Nucleus accumbens (tissue), 56 donors: ENCODE measurements around the gene SYCP2L.
"Not testable (repeated sequence)": the region's sequence is repeated elsewhere in the genome, so short reads cannot be mapped to it uniquely, and the experiment has no call there.

Source experiments
- DNase-seq, 56 donors: peaks; one replicate each; lab custom pipeline; 2025; lab: John Stamatoyannopoulos, UW

Gene SYCP2L

GRCh38 chr6:10949579-10950490 lies 63.0 kb downstream of the SYCP2L start:
- no peak for DNase-seq

- DNase-seq: peak in 1 of 56 donors; percentile 3
These were observed 64.9 kb downstream of the SYCP2L start for GRCh38 chr6:10951675-10952282.

- DNase-seq: peak in 43 of 56 donors; percentile 1 to 72 (median 18)
These were observed 67.7 kb downstream of the SYCP2L start for GRCh38 chr6:10954590-10955010.

DNA sequence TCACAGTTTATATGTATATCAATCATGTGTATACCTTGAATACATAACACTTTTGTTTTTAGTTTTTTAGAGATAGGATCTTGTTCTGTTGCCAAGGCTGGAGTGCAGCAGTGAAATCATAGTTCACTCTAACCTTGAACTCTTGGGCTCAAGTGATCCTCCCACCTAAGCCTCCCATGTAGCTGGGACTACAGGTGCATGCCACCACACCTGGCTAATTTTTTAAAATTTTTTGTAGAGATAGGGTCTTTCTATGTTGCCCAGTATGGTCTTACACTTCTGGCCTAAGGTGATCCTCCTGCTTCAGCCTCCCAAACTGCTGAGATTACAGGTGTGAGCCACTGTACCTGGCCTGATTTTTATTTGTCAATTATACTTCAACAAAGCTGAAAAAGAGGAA lies 69.9 kb downstream of the SYCP2L start:
- no peak for DNase-seq

DNA sequence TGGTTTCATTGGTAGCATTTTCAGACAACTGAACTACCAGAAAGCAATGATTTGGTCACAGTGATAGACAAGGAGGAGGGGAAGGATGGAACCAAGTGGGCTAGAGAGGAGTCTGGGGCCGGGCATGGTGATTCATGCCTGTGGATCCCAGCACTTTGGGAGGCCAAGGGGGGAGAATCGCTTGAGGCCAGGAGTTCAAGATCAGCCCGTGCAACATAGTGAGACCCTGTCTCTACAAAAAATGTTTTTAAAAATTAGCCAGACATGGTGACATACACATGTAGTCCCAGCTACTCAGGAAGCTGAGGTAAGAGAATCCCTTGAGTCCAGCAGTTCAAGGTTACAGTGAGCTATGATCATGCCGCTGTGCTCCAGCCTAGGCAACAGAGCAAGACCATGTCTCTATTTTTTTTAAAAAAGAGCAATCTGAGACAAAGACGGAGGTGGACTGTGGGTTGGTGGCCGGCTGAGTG lies 70.6 kb downstream of the SYCP2L start:
- DNase-seq: no peak

GRCh38 chr6:10960171-10960570 lies 73.3 kb downstream of the SYCP2L start:
- DNase-seq: no peak

DNA sequence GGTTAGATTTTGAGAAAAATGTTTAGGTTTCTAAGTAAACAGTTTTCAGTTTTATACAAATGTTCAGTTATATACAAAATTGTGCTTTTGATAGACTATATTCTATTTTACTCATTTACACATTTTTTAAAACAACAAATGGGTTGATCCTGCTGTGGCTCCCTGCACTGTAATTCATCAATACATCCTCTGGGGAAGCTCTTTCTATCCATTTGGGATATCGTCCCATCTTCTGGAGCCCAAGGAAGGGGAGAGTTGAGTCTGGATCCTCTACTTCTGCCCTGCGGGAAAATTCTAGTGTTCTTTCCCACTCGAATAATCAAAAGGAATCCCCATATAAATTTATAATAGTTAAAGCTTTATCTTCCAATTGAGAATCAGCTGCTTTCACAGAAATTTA lies 75.0 kb downstream of the SYCP2L start:
- DNase-seq: no peak

DNA sequence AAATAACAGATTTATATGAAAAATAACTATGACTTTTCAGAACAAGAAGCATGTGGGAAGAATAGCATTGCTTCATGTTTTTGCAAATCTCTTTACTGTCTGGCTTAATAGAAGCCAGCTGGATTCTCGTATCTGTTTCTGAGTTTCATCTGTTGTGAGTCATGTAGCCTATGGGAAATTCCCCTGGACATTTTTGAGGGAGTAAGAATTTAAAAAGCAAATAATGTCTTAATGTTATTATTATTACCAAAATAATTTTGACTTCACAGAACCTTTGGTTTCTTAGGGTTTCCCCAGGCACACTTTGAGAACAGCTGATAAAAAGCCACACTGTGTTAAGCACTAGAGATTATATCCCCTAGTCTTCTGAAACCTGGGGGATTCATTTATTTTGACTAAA lies 75.8 kb downstream of the SYCP2L start:
- no peak for DNase-seq

GRCh38 chr6:10963113-10963512 lies 76.3 kb downstream of the SYCP2L start:
- no peak for DNase-seq

DNA sequence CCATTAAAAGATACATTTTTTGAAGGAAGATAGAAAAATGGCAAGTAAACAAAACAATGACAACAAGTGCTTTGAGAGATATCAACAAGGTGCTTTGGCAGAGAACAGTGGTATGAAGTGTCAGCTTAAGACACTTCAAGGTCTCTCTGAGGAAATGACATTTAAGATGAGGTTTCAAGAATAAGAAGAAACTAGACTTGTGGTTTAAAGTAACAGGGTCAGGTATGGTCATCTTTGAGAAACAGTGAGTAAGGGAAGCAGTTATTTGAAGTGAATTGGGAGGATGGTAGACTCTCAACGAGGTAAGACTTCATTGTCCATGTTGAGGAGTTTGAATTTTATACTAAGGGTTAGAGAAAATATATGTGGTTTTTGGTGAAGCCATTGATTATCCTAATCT lies 77.8 kb downstream of the SYCP2L start:
- no peak for DNase-seq

- DNase-seq: no peak
These were observed 81.9 kb downstream of the SYCP2L start for GRCh38 chr6:10968776-10969175.

DNA sequence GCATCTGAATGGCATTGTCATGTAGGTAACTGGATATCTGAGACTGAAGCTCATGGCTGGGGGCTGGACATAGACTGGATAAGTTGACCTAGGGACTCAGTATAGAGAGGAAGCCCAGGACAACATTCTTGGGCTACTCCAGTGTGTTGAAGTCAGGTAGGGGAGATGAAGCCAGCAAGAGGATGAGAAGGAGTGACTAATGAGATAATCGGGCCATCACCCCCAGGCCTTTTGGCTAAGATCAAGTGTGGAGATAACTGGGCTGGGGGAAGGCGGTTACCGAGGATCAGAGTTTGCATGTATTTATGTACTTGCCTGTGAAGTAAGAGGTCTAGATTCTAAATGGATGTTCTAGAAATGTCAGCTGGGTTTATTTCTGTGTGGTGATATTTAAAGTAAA lies 83.9 kb downstream of the SYCP2L start:
- no peak for DNase-seq

DNA sequence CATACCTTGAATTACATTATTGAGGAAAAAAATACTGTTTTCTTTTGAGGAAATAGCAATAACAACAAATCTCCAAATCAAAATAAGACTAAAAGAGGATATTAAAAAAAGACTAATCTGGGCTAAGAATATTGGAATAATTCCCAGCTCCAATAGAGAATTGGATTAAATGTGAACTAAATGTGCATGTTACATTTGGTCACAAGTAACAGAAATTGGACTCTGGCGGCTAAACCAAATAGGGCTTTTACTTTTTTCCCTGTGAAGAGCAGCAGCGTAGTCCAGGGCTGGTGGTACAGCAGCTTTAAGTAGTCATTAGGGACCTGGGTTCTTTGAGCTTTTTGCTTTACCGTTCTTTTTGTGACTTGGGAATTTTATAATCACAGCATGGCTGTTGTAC lies 85.3 kb downstream of the SYCP2L start:
- no peak for DNase-seq

GRCh38 chr6:10976571-10976970 lies 89.7 kb downstream of the SYCP2L start:
- DNase-seq: no peak

- no peak for DNase-seq
These were observed 90.5 kb downstream of the SYCP2L start for GRCh38 chr6:10977231-10977968.

GRCh38 chr6:10979603-10980002 lies 92.8 kb downstream of the SYCP2L start:
- no peak for DNase-seq

GRCh38 chr6:10981409-10981808 lies 94.6 kb downstream of the SYCP2L start:
- no peak for DNase-seq

- not testable (repeated sequence) for DNase-seq
These were observed 98.1 kb downstream of the SYCP2L start for GRCh38 chr6:10984959-10985358.

DNA sequence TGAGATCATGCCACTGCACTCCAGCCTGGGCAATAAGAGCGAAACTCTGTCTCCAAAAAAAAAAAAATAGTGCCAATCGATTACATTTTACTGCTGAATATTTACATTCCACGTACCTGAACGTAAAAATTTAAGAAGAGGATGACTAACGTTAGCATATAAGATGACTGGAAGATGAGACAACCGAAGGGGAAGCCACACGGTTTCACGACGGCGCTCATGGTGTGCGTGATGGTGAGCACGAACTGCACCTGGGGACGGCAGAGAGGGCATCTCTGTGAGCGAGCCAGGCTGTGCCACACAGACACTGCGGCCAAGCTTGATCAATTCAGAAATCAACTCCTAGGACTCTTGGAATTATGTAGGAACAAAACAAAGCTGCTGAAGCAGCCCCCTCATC lies 102.7 kb downstream of the SYCP2L start:
- DNase-seq: no peak

DNA sequence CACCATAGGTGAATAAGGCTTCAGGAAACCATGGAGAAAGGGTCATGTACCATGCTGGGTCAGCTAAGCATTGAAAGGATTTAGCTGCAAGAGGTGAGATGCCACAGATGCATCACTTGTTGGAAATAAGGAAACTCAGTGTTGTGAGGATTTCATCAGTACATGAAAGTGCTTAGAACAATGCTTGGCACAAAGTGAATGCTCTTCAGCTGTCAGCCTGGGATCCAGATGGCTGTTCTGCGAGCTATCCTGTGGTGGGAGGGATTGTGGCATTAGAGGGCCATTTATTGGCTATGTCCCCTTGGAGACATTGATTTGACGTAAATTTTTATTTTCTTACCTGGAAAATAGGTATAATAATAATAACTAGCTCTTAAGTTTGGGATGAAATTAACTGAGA lies 104.3 kb downstream of the SYCP2L start:
- DNase-seq: no peak

GRCh38 chr6:10993896-10994295 lies 107.0 kb downstream of the SYCP2L start:
- no peak for DNase-seq
